SW 1271 (cell line): Measurements from ENCODE around the gene OTOL1.

Source experiments
- DNase-seq, 2 experiments: peaks; one replicate each; lab custom pipeline; 2025; lab: John Stamatoyannopoulos, UW

The OTOL1 gene

GRCh38 chr3:161545824-161546223, 49.2 kb downstream of the OTOL1 start:
- DNase-seq, result no peak

- no peak for DNase-seq
These were observed 51.7 kb downstream of the OTOL1 start for GRCh38 chr3:161548301-161548700.

- no peak for DNase-seq
These were observed 52.7 kb downstream of the OTOL1 start for GRCh38 chr3:161549261-161549660.

GRCh38 chr3:161550491-161551195, 54.0 kb downstream of the OTOL1 start:
- no peak for DNase-seq

GRCh38 chr3:161551697-161552096, 55.1 kb downstream of the OTOL1 start:
- DNase-seq, result no peak

GRCh38 chr3:161552984-161553560, 56.5 kb downstream of the OTOL1 start:
- no peak for DNase-seq
